Activated T-helper 1 cell treated with Interleukin-2 at 50 U/mL for 16 hours (primary cell): ENCODE measurements around the gene UNK.
"Not testable (repeated sequence)": the region's sequence is repeated elsewhere in the genome, so short reads cannot be mapped to it uniquely, and the experiment has no call there.

Experiments
- DNase-seq: peaks from one replicate; pipeline ENCODE4 v3.0.0-alpha.2; 2020; ENCODE audit warnings: low read depth

UNK gene

GRCh38 chr17:75754378-75755204 is 30.0 kb upstream of the UNK start:
- DNase-seq = no peak

- no peak for DNase-seq
Observed at GRCh38 chr17:75755205-75755901, 29.3 kb upstream of the UNK start.

GRCh38 chr17:75755990-75756389 is 28.6 kb upstream of the UNK start:
- DNase-seq = no peak

- DNase-seq = no peak
Observed at GRCh38 chr17:75756451-75757085, 28.0 kb upstream of the UNK start.

GRCh38 chr17:75757086-75757681 is 27.4 kb upstream of the UNK start:
- DNase-seq = no peak

GRCh38 chr17:75758131-75758905 is 26.3 kb upstream of the UNK start:
- DNase-seq = no peak

- no peak for DNase-seq
Observed at GRCh38 chr17:75759457-75759856, 25.1 kb upstream of the UNK start.

- DNase-seq = not testable (repeated sequence)
Observed at GRCh38 chr17:75759978-75760640, 24.5 kb upstream of the UNK start.

GRCh38 chr17:75762513-75763268 is 21.9 kb upstream of the UNK start:
- no peak for DNase-seq

GRCh38 chr17:75763269-75763607 is 21.4 kb upstream of the UNK start:
- no peak for DNase-seq

GRCh38 chr17:75763613-75764416 is 20.8 kb upstream of the UNK start:
- no peak for DNase-seq

GRCh38 chr17:75764417-75764710 is 20.2 kb upstream of the UNK start:
- DNase-seq = no peak

- DNase-seq = peak; percentile 62
Observed at GRCh38 chr17:75764711-75765421, 19.7 kb upstream of the UNK start, which contains the start of gene GALK1. TSS of gene GALK1 (minus strand) at chr17:75765192. CDS start at chr17:75765136, 56 bp downstream.

- DNase-seq = no peak
Observed at GRCh38 chr17:75765981-75766380, 18.6 kb upstream of the UNK start.

GRCh38 chr17:75767881-75768280 is 16.7 kb upstream of the UNK start:
- no peak for DNase-seq

- no peak for DNase-seq
Observed at GRCh38 chr17:75769536-75769935, 15.1 kb upstream of the UNK start.

GRCh38 chr17:75771334-75772281 is 13.0 kb upstream of the UNK start:
- no peak for DNase-seq
